Sciatic nerve (tissue), 2 donors: ENCODE results near the gene CDAN1. TPM values are rescaled to one million over a fixed set of nuclear protein-coding genes. Genes with fewer than 3 reads are reported as not detected.
"Not testable (repeated sequence)": the region's sequence is repeated elsewhere in the genome, so short reads cannot be mapped to it uniquely, and the experiment has no call there.

ENCODE experiments used
- ATAC-seq: fragments of 200-7000 bp; cut with Tn5 transposase; one replicate; pipeline ENCODE4 v1.9.1; 2020; ENCODE audit warnings: mild to moderate bottlenecking, moderate library complexity
- DNase-seq: peaks from one replicate; pipeline ENCODE4 v3.0.0-alpha.2; 2020; ENCODE audit warnings: low spot score
- intact Hi-C: fragments of 100-400 bp; cut with DNase I; formaldehyde crosslinking; loops from one replicate; pipeline ENCODE4 v1.14.2; 2022
- total RNA-seq: library from RNA; stranded (reverse); fragmentation: NEBNext Ultra II Directional; extraction: Animal tissue kit (Norgen Biotek cat#: 25700); gene quantifications from one replicate; pipeline ENCODE4 v1.2.1, GENCODE V29; 2021
- donor health status: DM: no; HTN: no; CAD: no.
- donor health status: DM: no; HTN: no; CAD: no.

CDAN1 gene
- total RNA-seq, 1 donor from 2014 or later = 21.3 TPM

- ATAC-seq = not testable (repeated sequence)
Measured at GRCh38 chr15:42680142-42680482, 56.8 kb downstream of the CDAN1 start.

GRCh38 chr15:42679285-42680141 is 57.4 kb downstream of the CDAN1 start:
- ATAC-seq = no peak
- DNase-seq = no peak
- intact Hi-C loops = no loop called here

More at GRCh38 chr15:42680142-42680482, 56.8 kb downstream of the CDAN1 start:
- DNase-seq, intact Hi-C loops: not testable (repeated sequence)

DNA sequence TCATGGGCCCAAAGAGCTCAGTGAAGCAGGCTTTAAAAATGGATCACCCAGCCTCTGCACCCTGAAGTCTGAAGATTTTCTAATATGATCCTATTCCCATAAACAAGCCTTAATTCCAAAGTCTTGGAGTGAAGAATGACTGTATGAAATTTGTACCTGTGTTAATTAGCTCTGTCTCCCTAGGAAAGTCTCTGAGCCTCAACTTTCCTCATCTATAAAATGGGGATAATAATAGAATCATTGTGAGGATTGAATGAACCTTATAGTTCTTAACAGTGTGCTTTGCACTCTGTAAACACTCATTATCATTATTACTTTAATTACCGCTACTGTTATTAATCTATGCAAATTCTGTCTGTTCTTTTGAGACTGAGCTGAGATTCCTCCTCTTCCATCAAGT is 61.9 kb downstream of the CDAN1 start:
- intact Hi-C loops = no loop called here
- no peak for ATAC-seq
- DNase-seq = no peak

GRCh38 chr15:42674472-42674871 is 62.5 kb downstream of the CDAN1 start:
- ATAC-seq (no peak), DNase-seq (no peak)
- intact Hi-C loops = no loop called here

Other genes with a start within 250 kb of the CDAN1 start
- 87.8 TPM for gene ZNF106, start 246.0 kb downstream of the CDAN1 start, total RNA-seq
- 75.7 TPM for gene SNAP23, start 241.5 kb downstream of the CDAN1 start, total RNA-seq
- 19.8 TPM for gene LRRC57, start 188.3 kb downstream of the CDAN1 start, total RNA-seq
- 20.0 TPM for gene HAUS2, start 188.3 kb downstream of the CDAN1 start, total RNA-seq
- gene STARD9, start 161.5 kb downstream of the CDAN1 start, total RNA-seq = 77.3 TPM
- gene TTBK2, start 183.7 kb upstream of the CDAN1 start, total RNA-seq = 34.7 TPM